IPS-18a (cell line): ENCODE measurements around the gene HIC1.

ENCODE experiments used
- H3K27ac ChIP-seq: one replicate; pipeline ENCODE4 v1.5.1; 2013; ENCODE audit warnings: low read length
- H3K27me3 ChIP-seq: one replicate; pipeline ENCODE4 v1.6.1; 2013; ENCODE audit warnings: mild to moderate bottlenecking, low read length; ENCODE audit not compliant: control insufficient read depth, insufficient read depth
- H3K36me3 ChIP-seq: one replicate; pipeline ENCODE4 v1.6.1; 2013; ENCODE audit warnings: low read depth, low read length; ENCODE audit not compliant: control insufficient read depth
- H3K4me1 ChIP-seq: one replicate; pipeline ENCODE4 v1.6.1; 2013; ENCODE audit warnings: low read depth, low read length; ENCODE audit not compliant: control insufficient read depth
- H3K4me3 ChIP-seq: one replicate; pipeline ENCODE4 v1.5.1; 2013; ENCODE audit warnings: low read length
- H3K9ac ChIP-seq: one replicate; pipeline ENCODE4 v1.6.1; 2013; ENCODE audit warnings: mild to moderate bottlenecking, low read length, moderate library complexity
- H3K9me3 ChIP-seq: one replicate; pipeline ENCODE4 v1.6.1; 2013; ENCODE audit warnings: low read depth, low read length; ENCODE audit not compliant: control insufficient read depth

HIC1 gene

DNA sequence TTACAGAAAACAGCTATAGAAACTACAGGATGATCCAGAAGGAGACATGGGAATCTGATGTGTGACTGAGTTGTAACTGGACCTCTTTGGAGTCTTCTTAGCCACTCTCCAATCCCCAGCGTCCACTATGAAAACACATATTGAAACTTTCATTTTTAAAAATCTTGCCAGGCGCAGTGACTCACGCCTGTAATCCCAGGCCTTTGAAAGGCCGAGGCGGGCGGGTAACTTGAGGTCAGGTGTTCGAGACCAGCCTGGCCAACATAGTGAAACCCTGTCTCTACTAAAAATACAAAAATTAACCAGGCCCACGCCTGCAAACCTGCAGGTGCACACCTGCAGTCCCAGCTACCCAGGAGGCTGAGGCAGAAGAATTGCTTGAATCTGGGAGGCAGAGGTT, 53.3 kb downstream of the HIC1 start:
- Histone ChIP-seq H3K4me1 (no peaks in the 10 kb centered on the region), H3K9ac (no peak overlapping the region), H3K27ac (no peak overlapping the region), H3K27me3 (no peaks in the 10 kb centered on the region), H3K9me3 (no peaks in the 10 kb centered on the region), H3K36me3 (no peaks in the 10 kb centered on the region), H3K4me3 (no peak overlapping the region)

DNA sequence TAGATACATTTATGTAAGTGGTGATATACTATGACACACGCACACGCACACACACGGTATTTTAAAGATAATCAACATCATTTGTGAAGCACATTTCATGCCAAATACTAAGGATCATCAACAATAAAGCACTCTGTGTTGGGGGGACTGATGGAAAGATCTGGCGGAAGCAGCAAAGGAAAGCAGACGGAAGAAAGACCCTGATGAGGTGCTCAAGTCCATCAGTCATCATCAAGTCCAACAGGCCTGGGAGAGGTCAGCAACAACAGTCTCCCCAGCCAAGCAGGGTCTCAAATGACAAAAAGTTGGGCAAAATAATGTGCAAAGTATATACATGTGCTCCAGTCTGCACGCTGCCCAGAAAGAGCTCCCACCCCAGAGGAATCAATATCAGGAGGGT, 55.5 kb downstream of the HIC1 start:
- Histone ChIP-seq H3K4me1 (no peaks in the 10 kb centered on the region), H3K4me3 (no peak overlapping the region), H3K9ac (no peak overlapping the region), H3K36me3 (no peaks in the 10 kb centered on the region), H3K27ac (no peak overlapping the region), H3K27me3 (no peaks in the 10 kb centered on the region), H3K9me3 (no peaks in the 10 kb centered on the region)

DNA sequence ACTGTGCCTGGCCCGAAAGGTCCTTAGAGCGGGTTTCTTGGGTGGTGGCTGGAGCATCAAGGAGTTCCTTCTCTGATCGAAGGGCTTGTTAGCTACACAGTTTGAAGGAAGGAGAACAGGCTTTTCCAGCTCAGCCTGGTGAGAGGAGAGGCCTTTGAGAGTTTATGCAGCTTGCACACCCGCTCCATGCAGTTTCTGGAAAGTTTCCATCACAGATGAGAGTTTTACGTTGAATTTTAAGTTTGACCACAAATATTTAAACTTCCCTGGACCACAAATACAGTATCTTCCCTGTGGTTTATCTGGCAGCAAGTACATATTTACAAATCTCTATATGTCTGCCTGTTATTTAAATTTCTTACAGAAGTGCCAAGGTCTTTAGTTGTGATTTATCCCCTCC, 56.8 kb downstream of the HIC1 start:
- Histone ChIP-seq H3K9ac (no peak overlapping the region), H3K9me3 (no peaks in the 10 kb centered on the region), H3K36me3 (no peaks in the 10 kb centered on the region), H3K4me1 (no peaks in the 10 kb centered on the region), H3K27me3 (no peaks in the 10 kb centered on the region), H3K4me3 (no peak overlapping the region), H3K27ac (no peak overlapping the region)
